Mesodermal cell (in vitro differentiated cells): ENCODE results near the gene LRIG3.
A peak's percentile ranks its signal among the peaks of the same experiment; 100 is the strongest.

Experiments used
- H3K27ac ChIP-seq: 2 replicates; pipeline ENCODE4 v1.7.0; 2013; ENCODE audit warnings: mild to moderate bottlenecking, low read depth, low read length, moderate library complexity; ENCODE audit not compliant: severe bottlenecking
- H3K36me3 ChIP-seq: 2 replicates; pipeline ENCODE4 v1.7.1; 2013; ENCODE audit warnings: mild to moderate bottlenecking, low read length, moderate library complexity; ENCODE audit not compliant: control insufficient read depth, insufficient read depth
- H3K4me1 ChIP-seq: one replicate; pipeline ENCODE4 v1.7.1; 2013; ENCODE audit warnings: mild to moderate bottlenecking, low read length; ENCODE audit not compliant: insufficient read depth, control insufficient read depth, poor library complexity, severe bottlenecking
- H3K4me3 ChIP-seq: 2 replicates; pipeline ENCODE4 v1.7.0; 2013; ENCODE audit warnings: low read length, control low read depth, mild to moderate bottlenecking; ENCODE audit not compliant: insufficient read depth, poor library complexity, severe bottlenecking; ENCODE audit errors: extremely low read depth
- H3K9me3 ChIP-seq: 2 replicates; pipeline ENCODE4 v1.7.1; 2013; ENCODE audit warnings: mild to moderate bottlenecking, low read length, moderate library complexity; ENCODE audit not compliant: control insufficient read depth
- WGBS, 2 experiments: methylation state at CpG; one replicate each; pipeline ENCODE4 v1.1.5; 2013; ENCODE audit warnings: missing lambda C conversion rate in 2 of 2; ENCODE audit not compliant: insufficient coverage in 2 of 2; 5-methylcytosine and 5-hydroxymethylcytosine counted together

The LRIG3 gene

GRCh38 chr12:58930770-58931324 is 10.5 kb upstream of the LRIG3 start:
- no peak overlapping the region for H3K4me3 ChIP-seq
- WGBS, 2 experiments: 90 to 93% methylated on average over 1 of the region's 2 CpGs
- no peaks in the 10 kb centered on the region for H3K36me3 ChIP-seq
- no peaks in the 10 kb centered on the region for H3K9me3 ChIP-seq
- H3K4me1 ChIP-seq: peaks cover 2% of the 10 kb centered on the region
- H3K27ac ChIP-seq: no peak overlapping the region

- H3K9me3 ChIP-seq: no peaks in the 10 kb centered on the region
- peaks cover 20% of the 10 kb centered on the region for H3K4me1 ChIP-seq
- no peak overlapping the region for H3K4me3 ChIP-seq
- 88 to 92% methylated on average over 3 of the region's 4 CpGs for WGBS, 2 experiments
- H3K36me3 ChIP-seq: no peaks in the 10 kb centered on the region
- no peak overlapping the region for H3K27ac ChIP-seq
Observed at GRCh38 chr12:58927120-58927519, 6.8 kb upstream of the LRIG3 start.

GRCh38 chr12:58926586-58926985 is 6.3 kb upstream of the LRIG3 start:
- Histone ChIP-seq H3K36me3 (no peaks in the 10 kb centered on the region), H3K4me3 (no peak overlapping the region), H3K9me3 (no peaks in the 10 kb centered on the region), H3K4me1 (peaks cover 20% of the 10 kb centered on the region), H3K27ac (no peak overlapping the region)

GRCh38 chr12:58925751-58926150 is 5.4 kb upstream of the LRIG3 start:
- H3K27ac ChIP-seq: peak overlapping the region; percentile 75
- H3K9me3 ChIP-seq: no peaks in the 10 kb centered on the region
- H3K4me3 ChIP-seq: no peak overlapping the region
- H3K4me1 ChIP-seq: peaks cover 21% of the 10 kb centered on the region
- no peaks in the 10 kb centered on the region for H3K36me3 ChIP-seq
- WGBS, 2 experiments: no CpG with 5 or more reads among the region's 2 CpGs

GRCh38 chr12:58925111-58925611 is 4.9 kb upstream of the LRIG3 start:
- WGBS, 2 experiments: no CpG with 5 or more reads among the region's 1 CpG
- H3K4me3 ChIP-seq: no peak overlapping the region
- H3K9me3 ChIP-seq: no peaks in the 10 kb centered on the region
- H3K27ac ChIP-seq: peak overlapping the region; percentile 75
- H3K36me3 ChIP-seq: no peaks in the 10 kb centered on the region
- peaks cover 23% of the 10 kb centered on the region for H3K4me1 ChIP-seq

DNA sequence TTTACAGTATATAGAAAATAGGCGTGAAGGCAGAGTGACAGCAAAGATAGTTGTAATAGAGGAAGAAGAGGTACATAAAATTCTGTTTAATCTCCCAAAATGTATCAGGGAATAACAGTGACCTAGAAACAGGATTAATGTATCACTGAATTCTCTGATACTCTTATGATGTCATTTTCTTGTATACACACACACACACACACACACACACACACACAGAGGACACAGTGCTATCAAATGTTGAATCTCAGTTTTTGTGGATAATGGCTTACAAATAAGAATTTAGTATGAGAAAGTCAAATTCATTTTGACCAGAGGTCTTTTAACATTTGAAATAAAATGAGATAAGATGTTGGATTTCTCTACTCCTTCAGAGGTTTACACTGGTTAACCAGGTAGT is 4.3 kb upstream of the LRIG3 start:
- peaks cover 23% of the 10 kb centered on the region for H3K4me1 ChIP-seq

GRCh38 chr12:58923781-58924180 is 3.5 kb upstream of the LRIG3 start:
- Histone ChIP-seq H3K4me3 (no peak overlapping the region), H3K36me3 (no peaks in the 10 kb centered on the region), H3K4me1 (peaks cover 23% of the 10 kb centered on the region), H3K9me3 (no peaks in the 10 kb centered on the region), H3K27ac (no peak overlapping the region)
- 83 to 88% methylated on average over 1 of the region's 4 CpGs for WGBS, 2 experiments

More for the DNA sequence above, 4.3 kb upstream of the LRIG3 start:
- no peak overlapping the region for H3K4me3 ChIP-seq
- H3K9me3 ChIP-seq: no peaks in the 10 kb centered on the region
- no CpG with 5 or more reads among the region's 1 CpG for WGBS, 2 experiments
- no peaks in the 10 kb centered on the region for H3K36me3 ChIP-seq
- peak overlapping the region; percentile 75 for H3K27ac ChIP-seq

DNA sequence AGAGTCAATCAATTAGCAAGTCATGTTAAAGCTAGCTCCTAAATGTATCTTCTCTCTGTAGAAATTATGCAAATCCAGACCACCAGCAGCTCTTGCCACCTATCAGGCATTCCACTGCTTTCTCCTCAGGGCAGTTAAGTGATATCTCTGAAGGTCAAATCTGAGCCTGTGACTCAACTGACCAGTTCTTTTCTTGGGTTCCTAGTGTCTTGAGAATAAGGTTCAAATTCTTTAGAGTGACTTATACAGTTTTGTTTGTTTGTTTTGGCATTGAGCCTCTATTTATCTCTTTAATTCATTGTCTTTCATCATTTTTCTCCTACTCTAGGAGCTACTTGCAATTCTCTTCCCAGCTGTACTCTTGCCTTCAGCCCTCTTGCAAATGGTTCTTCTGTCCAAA is 2.5 kb upstream of the LRIG3 start:
- no peaks in the 10 kb centered on the region for H3K36me3 ChIP-seq
- H3K9me3 ChIP-seq: no peaks in the 10 kb centered on the region
- H3K4me3 ChIP-seq: no peak overlapping the region
- H3K4me1 ChIP-seq: peaks cover 23% of the 10 kb centered on the region
- H3K27ac ChIP-seq: no peak overlapping the region

- 77 to 81% methylated on average over 7 to 8 of the region's 15 CpGs for WGBS, 2 experiments
- Histone ChIP-seq H3K27ac (peak overlapping the region; percentile 86), H3K36me3 (no peaks in the 10 kb centered on the region), H3K9me3 (no peaks in the 10 kb centered on the region), H3K4me1 (peaks cover 35% of the 10 kb centered on the region), H3K4me3 (peak overlapping the region; percentile 80)
Observed at GRCh38 chr12:58920961-58921861, 907 bp upstream of the LRIG3 start.

DNA sequence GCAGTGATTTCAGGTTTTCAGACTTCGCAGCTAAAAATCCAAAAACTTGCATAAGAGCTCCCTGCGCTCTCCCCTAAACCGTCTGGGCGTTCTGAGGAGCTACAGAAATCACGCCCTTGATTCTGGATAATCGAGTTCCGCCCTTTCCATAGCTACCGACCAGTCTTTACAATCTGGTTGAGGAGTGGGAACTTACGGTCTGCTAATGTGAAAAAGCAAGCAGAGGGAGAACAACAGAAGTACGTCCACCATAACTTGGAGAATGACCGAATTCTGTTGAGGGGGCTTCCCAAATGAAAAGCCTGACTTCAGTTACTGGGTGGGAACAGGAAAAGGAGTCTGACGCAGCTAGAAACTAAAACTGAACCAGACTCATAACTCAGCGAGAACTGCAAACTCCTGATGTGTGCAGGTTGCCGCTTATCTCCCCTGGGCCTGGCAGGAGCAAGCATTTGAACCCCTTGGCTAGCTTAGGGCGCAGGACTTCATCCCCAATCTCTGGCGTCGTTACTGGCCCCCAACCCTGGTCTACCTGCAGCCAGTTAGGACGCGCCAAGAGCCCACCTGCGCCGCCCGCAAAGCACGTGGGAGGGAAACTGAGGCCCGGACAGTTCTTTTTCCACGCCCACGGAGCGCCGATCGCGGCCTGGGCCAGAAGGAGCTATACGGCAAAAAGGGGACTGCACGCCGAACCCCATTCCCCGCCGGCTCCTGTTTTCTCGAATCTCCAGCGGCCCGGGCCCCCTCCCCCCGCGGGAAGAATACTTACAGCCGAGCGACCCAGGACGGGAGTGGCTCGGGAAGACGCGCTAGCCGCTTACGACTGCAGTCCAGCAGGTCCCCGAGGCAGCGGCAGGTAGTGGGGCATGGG is 838 bp downstream of the LRIG3 start:
- WGBS, 2 experiments: 1% methylated on average over 31 to 46 of the region's 50 CpGs
- Histone ChIP-seq H3K36me3 (no peaks in the 10 kb centered on the region), H3K4me1 (peaks cover 26% of the 10 kb centered on the region), H3K4me3 (peak overlapping the region; percentile 80), H3K9me3 (no peaks in the 10 kb centered on the region), H3K27ac (peak overlapping the region; percentile 86)
